ENCODE data around the gene EPM2AIP1. TPM values are rescaled to one million over a fixed set of nuclear protein-coding genes. Genes with fewer than 3 reads are reported as not detected.
"Not testable (repeated sequence)": the region's sequence is repeated elsewhere in the genome, so short reads cannot be mapped to it uniquely, and the experiment has no call there.

Gene EPM2AIP1
- total and polyA plus RNA-seq, 4 experiments from 2014 or later = 9.1 to 47.0 (median 28.2) TPM

DNA sequence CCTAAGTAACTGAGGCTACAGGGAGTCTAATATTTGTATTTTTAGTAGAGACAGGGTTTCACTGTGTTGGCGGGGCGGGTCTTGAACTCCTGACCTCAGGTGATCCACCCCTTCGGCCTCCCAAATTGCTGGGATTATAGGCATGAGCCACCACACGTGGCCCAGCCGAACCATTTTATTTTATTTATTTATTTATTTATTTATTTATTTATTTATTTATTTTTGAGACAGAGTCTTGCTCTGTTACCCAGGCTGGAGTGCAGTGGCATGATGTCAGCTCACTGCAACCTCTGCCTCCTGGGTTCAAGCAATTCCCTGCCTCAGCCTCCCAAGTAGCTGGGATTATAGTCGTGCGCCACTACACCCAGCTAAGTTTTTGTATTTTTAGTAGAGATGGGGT, 29.9 kb downstream of the EPM2AIP1 start:
- H3K36me3 Mint-ChIP-seq; H3K4me3 Mint-ChIP-seq; H3K27me3 Mint-ChIP-seq; DNase-seq; H3K27ac ChIP-seq (ENCODE audit: low read depth, low read length); H3K27ac Mint-ChIP-seq; H3K4me3 ChIP-seq (ENCODE audit: low read length in 2 of 2); H3K9me3 ChIP-seq (ENCODE audit: control insufficient read depth in 1 of 2, low read length in 2 of 2); intact Hi-C loops (cut with micrococcal nuclease); H3K27me3 ChIP-seq (ENCODE audit: insufficient read depth, low read length); H3K9me3 Mint-ChIP-seq; CTCF ChIA-PET (ENCODE audit: partially characterized antibody); H3K36me3 ChIP-seq (ENCODE audit: insufficient read depth, low read length); H3K4me1 ChIP-seq (ENCODE audit: insufficient read depth, low read length): not testable (repeated sequence)
- POLR2A ChIA-PET (ENCODE audit: partially characterized antibody) = interaction anchor here (1.0 to 1.4 kb wide), 2 partner anchors 30 to 98 kb away, joined by 4 to 6 read pairs; partner anchors contain the start of genes EPM2AIP1 and MLH1
- peaks cover 8 to 10% (median 9%) of the 10 kb centered on the region in 4 donors for H3K4me1 Mint-ChIP-seq

DNA sequence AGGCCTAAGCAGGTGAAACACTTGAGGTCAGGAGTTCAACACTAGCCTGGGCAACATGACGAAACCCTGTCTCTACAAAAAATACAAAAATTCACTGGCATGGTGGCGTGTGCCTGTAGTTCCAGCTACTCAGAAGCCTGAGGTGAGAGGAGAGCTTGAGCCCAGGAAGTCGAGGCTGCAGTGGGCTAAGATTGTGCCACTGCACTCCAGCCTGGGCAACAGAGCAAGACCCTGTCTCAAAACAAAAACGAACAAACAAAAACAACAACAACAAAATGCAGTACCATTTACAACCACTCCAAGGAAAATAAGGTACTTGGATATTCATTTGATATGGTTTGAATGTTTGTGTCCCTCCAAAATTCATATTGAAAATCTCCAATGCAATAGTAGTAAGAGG, 32.4 kb downstream of the EPM2AIP1 start:
- ChIA-PET POLR2A (ENCODE audit: partially characterized antibody) (interaction anchor here (1.5 kb wide), 1 partner anchor 17 kb away, joined by 3 read pairs; no protein-coding TSS in a partner anchor), CTCF (ENCODE audit: partially characterized antibody) (interaction anchor here (0.7 to 7.4 kb wide), 10 partner anchors 8 to 96 kb away, joined by 3 to 100 read pairs (median 25); partner anchors contain the start of genes EPM2AIP1, MLH1 and TRANK1)
- Histone ChIP-seq H3K9me3 (ENCODE audit: control insufficient read depth in 1 of 2, low read length in 2 of 2) (no peaks in the 10 kb centered on the region), H3K4me1 (ENCODE audit: insufficient read depth, low read length) (peaks cover 9% of the 10 kb centered on the region), H3K27me3 (ENCODE audit: insufficient read depth, low read length) (no peaks in the 10 kb centered on the region), H3K27ac (ENCODE audit: low read depth, low read length) (no peak overlapping the region), H3K4me3 (ENCODE audit: low read length in 2 of 2) (no peak overlapping the region), H3K36me3 (ENCODE audit: insufficient read depth, low read length) (no peaks in the 10 kb centered on the region)
- Mint-ChIP-seq H3K27ac (no peak overlapping the region), H3K4me3 (no peak overlapping the region), H3K36me3 (no peaks in the 10 kb centered on the region), H3K9me3 (no peaks in the 10 kb centered on the region), H3K27me3 (no peaks in the 10 kb centered on the region), H3K4me1 (peaks cover 11 to 12% (median 12%) of the 10 kb centered on the region in 4 donors)
- intact Hi-C loops (cut with micrococcal nuclease) = no loop called here
- no peak for DNase-seq

GRCh38 chr3:36959821-36960220, 33.1 kb downstream of the EPM2AIP1 start:
- no peaks in the 10 kb centered on the region for H3K36me3 Mint-ChIP-seq
- intact Hi-C loops (cut with micrococcal nuclease) = loop anchor here (10.0 kb wide), 1 partner anchor 995 kb away; no protein-coding TSS in a partner anchor
- no peak overlapping the region for H3K4me3 ChIP-seq (ENCODE audit: low read length in 2 of 2)
- H3K27me3 Mint-ChIP-seq = no peaks in the 10 kb centered on the region
- H3K9me3 ChIP-seq (ENCODE audit: control insufficient read depth in 1 of 2, low read length in 2 of 2) = no peaks in the 10 kb centered on the region
- peak overlapping the region in 1 of 7 donors; percentile 29 for H3K27ac Mint-ChIP-seq
- DNase-seq = no peak
- H3K36me3 ChIP-seq (ENCODE audit: insufficient read depth, low read length) = no peaks in the 10 kb centered on the region
- H3K4me3 Mint-ChIP-seq = no peak overlapping the region
- peaks cover 9% of the 10 kb centered on the region for H3K4me1 ChIP-seq (ENCODE audit: insufficient read depth, low read length)
- ChIA-PET POLR2A (ENCODE audit: partially characterized antibody) (interaction anchor here (1.5 kb wide), 1 partner anchor 16 kb away, joined by 3 read pairs; no protein-coding TSS in a partner anchor), CTCF (ENCODE audit: partially characterized antibody) (interaction anchor here (0.7 to 7.4 kb wide), 14 partner anchors 9 to 232 kb away, joined by 3 to 100 read pairs (median 10); partner anchors contain the start of genes EPM2AIP1, MLH1 and TRANK1)
- H3K9me3 Mint-ChIP-seq = no peaks in the 10 kb centered on the region
- H3K4me1 Mint-ChIP-seq = peaks cover 11 to 12% (median 12%) of the 10 kb centered on the region in 4 donors
- no peaks in the 10 kb centered on the region for H3K27me3 ChIP-seq (ENCODE audit: insufficient read depth, low read length)
- no peak overlapping the region for H3K27ac ChIP-seq (ENCODE audit: low read depth, low read length)

- Mint-ChIP-seq H3K9me3 (no peaks in the 10 kb centered on the region), H3K27me3 (no peaks in the 10 kb centered on the region), H3K36me3 (no peaks in the 10 kb centered on the region), H3K4me1 (peaks cover 10 to 12% (median 11%) of the 10 kb centered on the region in 4 donors), H3K4me3 (peak overlapping the region in 5 of 8 donors; percentile 4 to 65 (median 40)), H3K27ac (peak overlapping the region; percentile 61 to 85 (median 77))
- intact Hi-C loops (cut with micrococcal nuclease) = loop anchor here (1.0 to 10.0 kb wide), 6 partner anchors 36 to 993 kb away; no protein-coding TSS in a partner anchor
- Histone ChIP-seq H3K9me3 (ENCODE audit: control insufficient read depth in 1 of 2, low read length in 2 of 2) (no peaks in the 10 kb centered on the region), H3K27ac (ENCODE audit: low read depth, low read length) (no peak overlapping the region), H3K27me3 (ENCODE audit: insufficient read depth, low read length) (no peaks in the 10 kb centered on the region), H3K4me1 (ENCODE audit: insufficient read depth, low read length) (peaks cover 9% of the 10 kb centered on the region), H3K36me3 (ENCODE audit: insufficient read depth, low read length) (no peaks in the 10 kb centered on the region), H3K4me3 (ENCODE audit: low read length in 2 of 2) (no peak overlapping the region)
- ChIA-PET POLR2A (ENCODE audit: partially characterized antibody) (interaction anchor here (0.6 to 3.2 kb wide), 14 partner anchors 12 to 123 kb away, joined by 3 to 27 read pairs (median 4); partner anchors contain the start of genes EPM2AIP1, MLH1 and TRANK1), CTCF (ENCODE audit: partially characterized antibody) (interaction anchor here (0.6 to 7.4 kb wide), 47 partner anchors 7 to 297 kb away, joined by 3 to 100 read pairs (median 6); partner anchors contain the start of genes EPM2AIP1, MLH1 and TRANK1)
- no peak for DNase-seq
Measured at GRCh38 chr3:36957862-36958686, 34.9 kb downstream of the EPM2AIP1 start.

GRCh38 chr3:36957063-36957462, 35.9 kb downstream of the EPM2AIP1 start:
- H3K4me3 Mint-ChIP-seq = no peak overlapping the region

GRCh38 chr3:36956155-36956554, 36.8 kb downstream of the EPM2AIP1 start:
- H3K9me3 ChIP-seq (ENCODE audit: control insufficient read depth in 1 of 2, low read length in 2 of 2) = no peaks in the 10 kb centered on the region
- H3K27ac Mint-ChIP-seq = no peak overlapping the region
- no peaks in the 10 kb centered on the region for H3K27me3 Mint-ChIP-seq
- H3K4me1 Mint-ChIP-seq = peaks cover 10 to 12% (median 11%) of the 10 kb centered on the region in 4 donors
- intact Hi-C loops (cut with micrococcal nuclease) = loop anchor here (10.0 kb wide), 1 partner anchor 991 kb away; no protein-coding TSS in a partner anchor
- H3K36me3 ChIP-seq (ENCODE audit: insufficient read depth, low read length) = no peaks in the 10 kb centered on the region
- H3K27me3 ChIP-seq (ENCODE audit: insufficient read depth, low read length) = no peaks in the 10 kb centered on the region
- H3K4me3 ChIP-seq (ENCODE audit: low read length in 2 of 2) = no peak overlapping the region
- DNase-seq = no peak
- no peaks in the 10 kb centered on the region for H3K36me3 Mint-ChIP-seq
- H3K27ac ChIP-seq (ENCODE audit: low read depth, low read length) = no peak overlapping the region
- no peaks in the 10 kb centered on the region for H3K9me3 Mint-ChIP-seq
- ChIA-PET POLR2A (ENCODE audit: partially characterized antibody) (interaction anchor here (1.0 to 3.2 kb wide), 2 partner anchors 11 to 18 kb away, joined by 3 to 27 read pairs; partner anchors contain the start of gene TRANK1), CTCF (ENCODE audit: partially characterized antibody) (interaction anchor here (0.9 to 7.4 kb wide), 9 partner anchors 11 to 225 kb away, joined by 3 to 100 read pairs (median 7); partner anchors contain the start of gene TRANK1)
- no peak overlapping the region for H3K4me3 Mint-ChIP-seq
- peaks cover 9% of the 10 kb centered on the region for H3K4me1 ChIP-seq (ENCODE audit: insufficient read depth, low read length)

More at GRCh38 chr3:36957063-36957462, 35.9 kb downstream of the EPM2AIP1 start:
- H3K27me3 ChIP-seq (ENCODE audit: insufficient read depth, low read length) = no peaks in the 10 kb centered on the region
- DNase-seq = no peak
- H3K36me3 ChIP-seq (ENCODE audit: insufficient read depth, low read length) = no peaks in the 10 kb centered on the region
- ChIA-PET CTCF (ENCODE audit: partially characterized antibody) (interaction anchor here (0.9 to 7.4 kb wide), 14 partner anchors 11 to 228 kb away, joined by 3 to 100 read pairs (median 22); partner anchors contain the start of genes EPM2AIP1, MLH1 and TRANK1), POLR2A (ENCODE audit: partially characterized antibody) (interaction anchor here (1.5 to 3.2 kb wide), 3 partner anchors 12 to 56 kb away, joined by 3 to 27 read pairs (median 8); partner anchors contain the start of gene TRANK1)
- H3K27ac ChIP-seq (ENCODE audit: low read depth, low read length) = no peak overlapping the region
- H3K9me3 Mint-ChIP-seq = no peaks in the 10 kb centered on the region
- H3K4me3 ChIP-seq (ENCODE audit: low read length in 2 of 2) = no peak overlapping the region
- H3K27ac Mint-ChIP-seq = peak overlapping the region in 1 of 7 donors; percentile 17
- no peaks in the 10 kb centered on the region for H3K9me3 ChIP-seq (ENCODE audit: control insufficient read depth in 1 of 2, low read length in 2 of 2)
- H3K4me1 ChIP-seq (ENCODE audit: insufficient read depth, low read length) = peaks cover 9% of the 10 kb centered on the region
- H3K27me3 Mint-ChIP-seq = no peaks in the 10 kb centered on the region
- no peaks in the 10 kb centered on the region for H3K36me3 Mint-ChIP-seq
- peaks cover 10 to 12% (median 11%) of the 10 kb centered on the region in 4 donors for H3K4me1 Mint-ChIP-seq
- intact Hi-C loops (cut with micrococcal nuclease) = loop anchor here (10.0 kb wide), 1 partner anchor 992 kb away; no protein-coding TSS in a partner anchor
